WTC11 (cell line): ENCODE data around the gene NRXN2.

Source experiments
- EMX1 ChIP-seq: fragments of 250-450 bp; sonication (Bioruptor Pico); IDR thresholded peaks from 2 replicates; pipeline ENCODE4 v1.8.0; 2021; ENCODE audit warnings: mild to moderate bottlenecking
- NR3C1 ChIP-seq: sonication (generic); formaldehyde crosslinking; conservative IDR thresholded peaks from 2 replicates; pipeline ENCODE4 v1.8.1; 2023; ENCODE audit warnings: low read depth, mild to moderate bottlenecking, missing genetic modification reagents
- ZNF317 ChIP-seq: sonication (generic); formaldehyde crosslinking; IDR thresholded peaks from 2 replicates; pipeline ENCODE4 v1.8.1; 2023; ENCODE audit warnings: low read depth, mild to moderate bottlenecking, moderate library complexity, missing genetic modification reagents, borderline replicate concordance

GRCh38 chr11:64720640-64721358 lies 2.2 kb downstream of the NRXN2 start:
- TF ChIP-seq EMX1 (no peak), ZNF317 (no peak), NR3C1 (CRISPR knock-in tag) (no peak)
